Suppressor macrophage treated with lipopolysaccharide for 4 hours (primary cell): ENCODE data around the gene GRID2IP.

Source experiments
- DNase-seq: peaks from one replicate; pipeline ENCODE4 v3.0.0-alpha.2; 2020

GRID2IP gene

DNA sequence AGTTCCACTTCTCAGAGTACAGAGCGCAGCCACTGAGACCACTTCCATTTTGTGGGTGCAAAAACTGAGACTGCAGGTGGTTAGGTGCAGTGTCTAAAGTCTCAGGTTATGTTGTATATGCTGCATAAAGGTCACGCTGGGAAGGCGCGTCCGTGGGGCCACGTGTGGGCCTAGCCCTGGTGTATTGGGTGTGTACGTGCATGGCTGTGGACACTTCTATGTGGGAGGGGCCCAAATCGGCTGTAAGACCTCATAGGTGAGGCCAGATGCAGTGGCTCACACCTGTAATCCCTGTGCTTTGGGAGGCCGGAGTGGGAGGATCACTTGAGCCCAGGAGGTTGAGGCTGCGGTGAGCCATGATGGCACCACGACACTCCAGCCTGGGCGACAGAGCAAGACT lies 37.7 kb downstream of the GRID2IP start:
- DNase-seq, result no peak

DNA sequence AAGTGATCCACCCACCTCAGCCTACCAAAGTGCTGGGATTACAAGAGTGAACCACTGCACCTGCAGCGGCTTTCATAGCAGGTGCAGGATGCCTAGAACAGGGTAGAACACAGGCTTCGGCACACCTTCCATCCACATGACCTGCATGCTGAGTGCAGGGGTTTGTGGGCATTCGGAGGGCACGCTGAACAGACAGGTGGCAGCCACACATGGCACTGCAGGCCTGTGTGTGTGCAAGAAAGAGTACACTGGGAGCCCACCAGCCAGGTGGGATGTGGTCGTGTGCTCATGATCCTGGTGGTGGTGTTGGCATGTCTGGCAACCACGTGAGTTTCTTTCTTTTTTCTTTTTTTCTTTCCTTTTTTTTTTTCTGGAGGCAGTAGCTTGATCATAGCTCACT lies 38.4 kb downstream of the GRID2IP start:
- no peak for DNase-seq

- DNase-seq, result no peak
Measured at GRCh38 chr7:6510476-6511133, 40.7 kb downstream of the GRID2IP start.

DNA sequence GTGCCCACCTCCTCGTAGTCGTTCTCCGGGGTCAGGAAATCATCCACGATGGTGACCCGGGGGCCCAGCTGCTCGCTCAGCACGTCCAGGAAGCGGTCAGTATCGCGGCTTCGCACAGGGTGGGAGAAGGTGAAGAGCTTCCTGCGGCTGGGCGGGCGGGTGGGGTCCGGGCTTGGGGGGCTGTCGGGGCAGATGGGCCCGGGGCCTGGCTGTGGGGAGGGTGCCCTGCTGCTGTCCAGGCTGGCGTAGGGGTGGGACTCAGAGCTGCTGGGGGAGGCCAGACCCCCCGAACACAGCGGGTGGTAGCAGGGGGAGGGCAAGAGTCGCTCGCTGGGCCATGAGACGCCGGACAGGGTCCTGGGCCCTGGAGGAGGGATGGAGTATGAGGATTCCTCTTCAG lies 42.3 kb downstream of the GRID2IP start:
- no peak for DNase-seq

- DNase-seq, result no peak
Measured at GRCh38 chr7:6508539-6508938, 42.7 kb downstream of the GRID2IP start.

DNA sequence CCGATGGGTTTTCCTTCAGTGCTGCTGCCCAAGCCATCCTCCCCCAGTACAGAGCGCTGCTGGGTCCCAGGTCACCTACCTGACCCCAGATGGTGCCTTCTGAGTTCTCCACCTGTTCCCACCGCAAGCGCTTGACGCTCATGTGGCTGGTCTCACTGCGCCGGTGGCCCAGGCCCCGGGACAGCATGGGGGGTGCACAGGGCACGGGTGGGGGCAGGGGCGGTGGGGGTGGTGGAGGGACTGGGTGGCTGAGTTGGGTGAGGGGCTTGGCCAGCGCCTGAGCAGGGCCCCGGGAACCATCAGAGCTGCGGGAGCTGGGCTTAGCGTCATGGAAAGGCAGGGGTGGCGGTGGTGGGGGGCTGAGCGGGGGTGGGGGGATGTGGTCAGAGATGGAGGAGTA lies 43.4 kb downstream of the GRID2IP start:
- DNase-seq, result no peak

DNA sequence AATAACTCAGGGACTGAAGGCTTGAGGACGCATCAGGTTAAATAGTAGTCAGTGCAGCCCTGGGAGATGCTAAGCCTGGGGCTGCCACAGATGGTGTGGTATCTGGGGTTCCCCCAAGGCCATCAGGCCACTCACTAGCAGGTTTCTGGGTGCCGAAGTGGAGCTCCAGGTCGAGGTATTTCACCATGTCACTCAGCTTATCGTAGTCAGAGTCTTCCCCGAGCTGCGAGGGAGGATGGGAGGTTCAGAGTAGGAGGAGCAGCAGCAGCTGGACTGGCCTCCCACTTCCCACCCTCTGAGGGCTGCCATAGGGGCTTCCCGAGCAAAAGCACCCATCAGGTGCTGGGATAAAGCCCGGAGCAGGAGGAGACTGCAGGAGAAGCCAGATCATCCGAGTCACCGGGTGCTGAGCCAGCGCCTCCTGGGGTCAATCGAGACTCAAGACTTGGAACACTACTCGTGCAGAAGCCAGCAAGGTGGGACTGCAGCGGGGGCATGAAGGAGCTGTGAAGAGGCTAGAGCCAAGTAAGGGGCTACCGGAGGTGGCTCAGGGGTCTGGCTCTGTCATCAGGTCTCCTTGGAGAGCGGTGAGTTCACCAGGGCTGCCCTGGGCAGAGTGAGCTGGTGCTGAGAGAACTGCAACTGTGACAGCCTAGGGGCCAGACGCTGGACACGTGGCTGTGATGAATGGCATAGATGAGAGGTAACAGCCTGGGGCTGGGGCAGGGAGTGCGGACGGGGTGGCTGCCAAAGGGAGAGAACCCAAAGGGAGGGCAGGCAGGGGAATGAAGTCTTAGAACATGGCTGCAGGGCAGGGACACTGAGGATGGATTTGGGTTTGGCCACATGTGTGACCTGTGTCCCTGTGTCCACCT lies 45.3 kb downstream of the GRID2IP start:
- no peak for DNase-seq

DNA sequence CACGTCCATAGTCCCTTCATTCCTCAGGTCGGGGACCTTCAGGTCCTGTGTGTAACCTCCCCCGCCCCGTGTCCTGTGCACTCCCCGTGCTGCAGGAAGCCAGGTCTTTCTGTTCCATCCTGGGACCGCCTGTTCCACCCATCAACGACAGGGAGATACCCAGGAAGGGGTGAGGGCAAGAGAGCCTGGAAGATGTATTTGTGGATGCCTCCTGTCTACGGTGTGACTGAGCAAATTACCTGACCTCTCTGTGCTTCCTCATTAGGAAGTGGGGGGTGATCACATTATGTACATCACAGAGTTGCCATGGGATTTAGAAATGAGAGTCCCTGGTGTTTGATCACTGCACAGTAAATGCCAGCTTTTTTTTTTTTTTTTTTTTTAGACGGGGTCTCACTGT lies 46.3 kb downstream of the GRID2IP start:
- DNase-seq, result no peak

DNA sequence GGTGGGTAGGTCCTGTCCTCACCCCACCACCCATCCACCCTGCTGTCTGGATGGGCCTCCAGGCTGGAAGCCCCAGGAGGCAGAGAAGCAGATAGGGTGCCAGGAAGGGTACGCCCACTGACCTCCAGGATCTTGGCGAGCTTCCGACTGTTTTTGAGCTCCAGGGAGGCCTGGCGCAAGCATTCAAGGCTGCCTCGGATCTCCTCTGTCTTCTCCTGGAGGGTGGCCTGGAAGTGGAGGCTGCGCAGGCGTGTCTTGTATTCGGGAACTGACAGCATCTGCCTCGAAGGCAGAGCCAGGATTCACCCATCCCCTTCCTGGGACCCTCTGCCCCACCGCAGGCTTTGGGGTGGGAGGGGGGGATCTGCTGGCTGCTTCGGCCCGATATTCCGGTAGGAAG lies 48.4 kb downstream of the GRID2IP start:
- DNase-seq, result no peak

GRCh38 chr7:6501586-6502564 lies 49.4 kb downstream of the GRID2IP start:
- no peak for DNase-seq

- DNase-seq, result no peak
Measured at GRCh38 chr7:6500691-6501090, 50.6 kb downstream of the GRID2IP start.

- no peak for DNase-seq
Measured at GRCh38 chr7:6497994-6498393, 53.3 kb downstream of the GRID2IP start.

DNA sequence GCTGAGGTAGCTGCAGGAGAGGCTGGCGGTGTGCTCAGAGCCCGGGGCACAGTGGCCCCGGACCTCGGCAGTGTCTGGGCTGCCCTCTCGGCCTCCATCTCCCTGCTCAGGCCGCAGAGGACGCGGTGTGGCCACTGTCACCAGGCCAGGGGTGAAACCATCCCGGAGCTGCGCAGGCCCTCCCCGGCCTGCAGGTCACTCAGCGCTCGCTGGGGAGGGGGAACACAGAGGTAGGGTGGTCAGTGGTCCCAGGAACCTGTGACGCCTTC lies 53.7 kb downstream of the GRID2IP start:
- DNase-seq, result no peak

DNA sequence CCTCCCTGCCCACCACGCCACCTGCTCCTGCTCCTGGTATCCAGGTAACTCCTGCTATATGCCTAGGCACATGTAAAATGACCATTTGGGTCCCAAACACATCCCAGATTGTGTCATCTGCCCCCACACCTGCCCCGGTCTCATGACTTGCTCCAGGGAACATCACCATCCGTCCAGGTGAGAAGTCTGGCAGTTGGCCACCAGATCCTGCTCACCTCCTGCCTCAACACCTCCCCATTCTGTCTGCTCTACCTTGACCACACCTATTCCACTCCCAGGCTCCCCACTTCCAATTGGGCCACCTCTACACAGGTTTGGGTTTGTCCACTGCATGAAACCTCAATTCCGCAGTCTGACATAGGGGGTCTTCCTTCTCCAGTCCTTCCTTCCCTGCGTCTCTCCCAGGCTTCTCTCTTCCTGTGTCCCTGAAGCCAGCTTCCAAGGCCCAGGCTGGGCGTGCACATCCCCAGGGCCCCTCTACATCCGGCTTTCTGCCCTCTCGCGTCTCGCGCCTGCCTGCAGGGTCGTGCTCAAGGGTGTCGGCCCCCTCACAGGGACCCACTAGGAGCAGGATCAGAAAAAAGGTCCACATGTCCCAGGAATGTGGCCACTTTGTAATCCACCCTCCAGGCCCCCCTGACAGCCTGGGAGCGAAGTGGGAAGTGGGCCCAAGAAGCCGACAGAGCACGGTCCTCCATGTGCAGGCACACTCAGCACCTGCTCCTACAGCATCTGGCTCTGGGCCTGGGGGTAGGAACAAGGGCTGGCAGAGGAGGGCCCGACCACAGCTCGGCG lies 54.2 kb downstream of the GRID2IP start:
- no peak for DNase-seq

DNA sequence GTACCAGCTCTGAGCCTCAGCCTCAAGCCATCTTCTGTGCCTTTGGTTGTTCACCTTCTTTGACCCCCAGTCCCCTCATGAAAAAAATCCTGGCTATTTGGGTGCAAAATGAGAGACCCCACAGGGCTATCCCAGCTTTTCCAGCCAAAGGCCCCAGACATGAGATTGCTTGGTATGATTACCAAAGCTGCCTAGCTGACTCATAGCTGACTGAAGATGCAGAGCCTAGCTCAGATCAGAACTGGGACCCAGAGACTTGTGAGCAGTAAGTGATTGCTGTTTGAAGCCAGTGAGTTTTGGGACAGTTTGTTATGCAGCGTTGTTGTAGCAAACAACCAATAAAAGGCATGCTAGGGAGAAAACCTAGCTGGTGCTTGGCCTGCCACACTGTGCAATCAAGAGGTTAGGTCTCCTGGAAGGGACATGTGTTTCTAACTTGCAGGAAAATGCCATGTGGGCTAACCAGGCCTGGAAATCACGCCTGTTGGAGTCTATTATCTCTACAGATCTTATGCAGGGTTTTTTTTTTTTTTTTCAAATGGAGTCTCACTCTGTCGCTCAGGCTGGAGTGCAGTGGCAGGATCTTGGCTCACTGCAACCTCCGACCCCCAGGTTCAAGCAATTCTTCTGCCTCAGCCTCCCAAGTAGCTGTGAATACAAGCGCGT lies 55.5 kb downstream of the GRID2IP start:
- DNase-seq, result no peak

- DNase-seq, result no peak
Measured at GRCh38 chr7:6494365-6494764, 56.9 kb downstream of the GRID2IP start.

- no peak for DNase-seq
Measured at GRCh38 chr7:6491194-6491593, 60.1 kb downstream of the GRID2IP start.

DNA sequence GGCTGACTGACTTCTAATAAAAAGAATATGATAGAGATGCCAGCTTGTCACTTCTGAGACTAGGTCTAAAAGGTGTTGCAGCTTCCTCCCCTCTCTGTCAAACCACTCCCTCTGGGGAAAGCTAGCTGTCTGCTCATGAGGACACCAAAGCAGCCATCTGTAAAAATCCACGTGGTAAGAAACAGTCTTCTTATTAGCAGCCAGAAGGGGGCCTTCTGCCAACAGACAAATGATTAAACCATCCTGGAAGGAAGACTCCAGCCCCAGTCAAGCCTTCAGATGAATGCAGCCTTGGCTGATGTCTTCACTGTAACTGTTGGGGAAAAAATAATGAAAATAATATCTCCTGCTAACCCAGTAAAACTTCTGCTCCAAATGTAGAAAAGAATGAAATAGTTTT lies 61.6 kb downstream of the GRID2IP start:
- no peak for DNase-seq

DNA sequence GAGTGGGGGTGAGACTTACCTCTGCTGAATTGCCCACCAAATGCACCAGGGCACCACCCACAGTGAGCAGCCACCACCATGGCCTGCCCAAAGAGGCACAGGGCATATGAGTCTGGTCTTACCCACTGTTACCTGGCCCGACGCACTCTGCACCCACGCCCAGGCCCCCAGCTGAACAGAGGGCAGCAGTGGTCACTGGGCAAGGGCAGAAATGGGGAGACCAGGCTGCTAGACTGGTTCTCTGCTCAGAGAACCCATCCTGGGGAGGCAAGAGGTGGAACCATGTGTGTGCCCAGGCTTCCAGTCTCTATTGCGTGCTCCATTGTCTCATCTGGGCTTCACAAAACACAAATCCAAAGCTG lies 64.1 kb downstream of the GRID2IP start:
- DNase-seq, result no peak

- no peak for DNase-seq
Measured at GRCh38 chr7:6486438-6487183, 64.7 kb downstream of the GRID2IP start.

DNA sequence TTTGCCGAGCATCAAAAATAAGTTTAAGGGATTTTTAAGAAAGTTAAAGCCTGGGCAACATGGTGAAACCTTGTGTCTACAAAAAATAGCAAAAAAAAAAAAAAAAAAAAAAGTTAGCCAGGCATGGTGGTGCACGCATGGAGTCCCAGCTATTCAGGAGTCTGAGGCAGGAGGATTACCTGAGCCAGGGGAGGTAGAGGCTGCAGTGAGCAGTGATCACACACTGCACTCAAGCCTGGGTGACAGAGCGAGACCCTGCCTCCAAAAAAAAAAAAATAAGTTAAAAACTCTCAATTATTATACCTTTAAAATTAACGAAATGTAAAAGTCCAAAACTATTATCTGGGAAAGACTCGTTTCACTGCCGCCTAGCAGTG lies 68.5 kb downstream of the GRID2IP start:
- no peak for DNase-seq

GRCh38 chr7:6482307-6482706 lies 69.0 kb downstream of the GRID2IP start:
- DNase-seq, result no peak
